22Rv1 (cell line): ENCODE data around the gene FBXO45.
"Not testable (repeated sequence)": the region's sequence is repeated elsewhere in the genome, so short reads cannot be mapped to it uniquely, and the experiment has no call there.

Experiments
- H3K27ac ChIP-seq: fragments of 450-650 bp; 2 replicates; pipeline ENCODE4 v1.5.1; 2017
- ZFX ChIP-seq: fragments of 450-650 bp; IDR thresholded peaks from 2 replicates; pipeline ENCODE4 v1.6.1; 2017; ENCODE audit warnings: antibody characterized with exemption, borderline replicate concordance
- TF ChIP-seq, protein P1 (sequence below): fragments of 450-650 bp; IDR thresholded peaks from 2 replicates; pipeline ENCODE4 v1.5.1; 2017; ENCODE audit warnings: mild to moderate bottlenecking

FBXO45 gene

DNA sequence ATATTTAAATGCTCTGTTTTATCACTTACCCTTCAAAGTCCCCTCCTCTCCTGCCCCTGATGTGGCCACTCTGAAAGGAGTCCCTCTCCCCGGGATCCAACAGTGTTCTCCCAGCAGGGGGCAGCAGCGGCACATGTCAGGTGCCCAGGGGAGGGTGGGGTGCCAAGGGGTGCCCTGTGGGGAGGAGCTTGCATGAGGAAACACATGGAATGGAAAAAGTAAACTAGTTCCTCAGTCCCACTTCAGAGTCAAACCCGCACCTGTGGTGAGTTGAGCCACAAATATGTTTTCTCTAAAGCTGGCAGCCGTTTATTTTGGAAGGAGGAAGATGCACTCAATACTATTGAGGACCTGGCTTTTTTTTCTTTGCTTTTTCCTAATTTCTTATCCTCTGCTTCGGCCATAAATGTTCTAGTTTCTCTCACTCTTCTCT lies 40.9 kb downstream of the FBXO45 start:
- no peak overlapping the region for H3K27ac ChIP-seq
- TF ChIP-seq, protein P1, sequence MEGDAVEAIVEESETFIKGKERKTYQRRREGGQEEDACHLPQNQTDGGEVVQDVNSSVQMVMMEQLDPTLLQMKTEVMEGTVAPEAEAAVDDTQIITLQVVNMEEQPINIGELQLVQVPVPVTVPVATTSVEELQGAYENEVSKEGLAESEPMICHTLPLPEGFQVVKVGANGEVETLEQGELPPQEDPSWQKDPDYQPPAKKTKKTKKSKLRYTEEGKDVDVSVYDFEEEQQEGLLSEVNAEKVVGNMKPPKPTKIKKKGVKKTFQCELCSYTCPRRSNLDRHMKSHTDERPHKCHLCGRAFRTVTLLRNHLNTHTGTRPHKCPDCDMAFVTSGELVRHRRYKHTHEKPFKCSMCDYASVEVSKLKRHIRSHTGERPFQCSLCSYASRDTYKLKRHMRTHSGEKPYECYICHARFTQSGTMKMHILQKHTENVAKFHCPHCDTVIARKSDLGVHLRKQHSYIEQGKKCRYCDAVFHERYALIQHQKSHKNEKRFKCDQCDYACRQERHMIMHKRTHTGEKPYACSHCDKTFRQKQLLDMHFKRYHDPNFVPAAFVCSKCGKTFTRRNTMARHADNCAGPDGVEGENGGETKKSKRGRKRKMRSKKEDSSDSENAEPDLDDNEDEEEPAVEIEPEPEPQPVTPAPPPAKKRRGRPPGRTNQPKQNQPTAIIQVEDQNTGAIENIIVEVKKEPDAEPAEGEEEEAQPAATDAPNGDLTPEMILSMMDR: peak; percentile 84
- TF ChIP-seq ZFX: no peak

DNA sequence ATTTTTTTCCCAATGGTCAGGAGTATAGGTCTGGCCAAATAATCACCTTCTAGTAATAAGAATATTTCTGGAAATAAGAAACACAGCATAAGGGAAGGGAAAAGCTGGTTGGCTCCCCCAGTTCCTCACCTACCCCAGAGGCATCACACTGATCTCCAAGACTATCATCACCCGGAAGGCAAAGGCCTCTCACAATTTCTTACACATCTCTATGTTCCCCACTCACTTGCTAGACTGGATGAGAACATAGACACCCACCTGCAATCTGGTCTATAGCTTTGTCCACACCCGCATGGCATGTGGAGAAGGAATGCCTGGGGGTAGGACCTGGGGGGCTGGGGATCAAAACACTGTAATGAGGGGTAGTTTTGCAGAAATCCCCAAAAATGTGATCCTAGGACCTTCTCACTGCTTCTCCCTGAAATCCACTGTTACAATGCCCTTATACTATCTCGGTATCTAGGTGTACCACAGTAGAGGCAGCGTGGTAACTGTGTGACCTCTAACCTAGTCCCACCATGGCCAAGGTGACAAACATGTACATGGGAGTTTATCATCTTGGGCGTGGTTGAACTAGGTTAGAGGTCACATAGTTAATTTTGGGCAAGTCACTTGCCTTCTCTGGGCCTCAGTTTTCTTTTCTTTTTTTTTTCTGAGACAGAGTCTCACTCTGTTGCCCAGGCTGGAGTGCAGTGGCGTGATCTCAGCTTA lies 41.5 kb downstream of the FBXO45 start:
- H3K27ac ChIP-seq: no peak overlapping the region
- TF ChIP-seq ZFX: no peak
- TF ChIP-seq, protein P1: no peak

DNA sequence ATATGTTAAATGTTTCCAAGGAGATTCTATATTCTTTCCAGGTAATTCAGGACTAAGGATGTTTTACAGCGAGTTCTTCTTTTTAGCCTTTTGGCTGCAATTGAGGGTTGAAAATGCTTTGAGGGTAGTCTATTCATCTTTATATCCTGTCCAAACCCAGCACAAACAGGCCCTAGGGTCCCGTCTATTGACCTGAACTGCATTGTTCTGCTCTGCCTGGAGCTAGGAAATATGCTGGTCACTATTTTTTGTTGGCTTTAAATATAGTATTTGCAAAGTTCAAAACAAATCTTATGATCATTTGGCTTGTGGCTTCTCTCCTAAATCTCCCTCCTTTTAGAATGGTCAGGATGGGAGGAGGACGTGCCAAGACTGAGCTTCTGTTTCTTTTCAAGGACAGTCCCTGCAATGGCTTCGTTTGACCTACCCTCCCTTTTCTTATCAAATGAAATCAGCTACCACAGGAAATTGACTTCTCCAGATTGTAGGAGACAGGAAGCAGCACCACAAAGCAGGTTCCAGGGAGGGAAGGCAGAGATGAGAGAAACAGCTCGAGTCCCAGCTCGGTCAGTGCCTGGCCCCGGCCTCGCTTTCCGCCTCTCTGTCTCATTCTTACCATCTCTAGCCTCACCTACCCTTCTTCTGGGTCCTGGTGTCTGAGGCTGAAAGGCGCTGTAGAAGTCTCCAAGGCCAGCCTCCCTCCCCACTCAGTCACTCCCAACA lies 43.5 kb downstream of the FBXO45 start:
- no peak for TF ChIP-seq ZFX
- TF ChIP-seq, protein P1: no peak
- no peak overlapping the region for H3K27ac ChIP-seq

DNA sequence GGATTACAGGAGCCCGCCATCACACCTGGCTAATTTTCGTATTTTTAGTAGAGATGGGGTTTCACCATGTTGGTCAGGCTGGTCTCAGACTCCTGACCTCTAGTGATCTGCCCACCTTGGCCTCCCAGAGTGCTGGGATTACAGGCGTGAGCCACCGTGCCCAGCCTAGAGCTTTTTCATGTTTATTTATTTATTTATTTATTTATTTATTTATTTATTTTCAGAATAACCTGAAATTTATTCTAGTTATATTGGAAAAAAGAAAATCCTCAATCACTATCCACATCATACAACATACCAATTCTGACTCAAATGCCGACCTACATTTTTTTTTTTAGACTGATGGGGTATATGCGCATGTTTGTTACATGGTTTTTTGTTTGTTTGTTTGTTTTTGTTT lies 46.8 kb downstream of the FBXO45 start:
- not testable (repeated sequence) for H3K27ac ChIP-seq

DNA sequence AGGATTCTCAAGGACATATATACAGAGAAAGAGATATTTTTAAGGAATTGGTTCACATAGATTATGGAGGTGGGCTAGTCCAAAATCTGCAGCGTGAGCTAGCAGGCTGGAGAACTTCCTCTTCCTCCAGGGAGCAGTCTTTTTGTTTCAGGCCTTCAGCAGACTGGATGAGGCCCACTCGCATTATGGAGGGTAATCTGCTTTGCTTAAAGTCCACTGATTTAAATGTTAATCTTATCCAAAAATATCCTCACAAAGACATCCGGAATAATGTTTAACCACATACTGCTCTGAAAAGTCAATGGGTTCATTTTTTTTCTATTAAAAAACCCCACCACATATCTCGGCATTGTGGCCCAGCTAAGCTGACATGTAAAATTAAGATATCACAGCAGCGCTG lies 48.8 kb downstream of the FBXO45 start:
- H3K27ac ChIP-seq: no peak overlapping the region
- TF ChIP-seq ZFX: no peak
- TF ChIP-seq, protein P1: no peak

DNA sequence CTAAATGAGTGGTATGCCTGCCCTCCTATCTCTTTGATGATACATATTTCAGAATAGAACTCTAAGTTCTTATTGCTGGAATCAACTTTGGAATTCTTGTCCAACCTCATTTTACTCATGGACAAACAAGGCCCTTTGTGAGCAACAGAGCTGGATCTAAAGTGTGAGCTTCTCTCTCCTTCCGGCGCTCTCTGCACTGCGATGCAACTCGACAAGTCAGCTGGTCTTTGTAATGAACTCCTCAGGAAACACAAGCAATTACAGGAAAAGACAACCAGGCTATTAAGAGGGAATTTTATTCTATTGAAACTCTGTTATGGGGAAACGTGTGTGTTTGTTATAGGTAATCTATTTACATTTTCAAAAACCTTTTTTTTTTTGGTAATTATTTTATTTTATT lies 50.8 kb downstream of the FBXO45 start:
- no peak overlapping the region for H3K27ac ChIP-seq

DNA sequence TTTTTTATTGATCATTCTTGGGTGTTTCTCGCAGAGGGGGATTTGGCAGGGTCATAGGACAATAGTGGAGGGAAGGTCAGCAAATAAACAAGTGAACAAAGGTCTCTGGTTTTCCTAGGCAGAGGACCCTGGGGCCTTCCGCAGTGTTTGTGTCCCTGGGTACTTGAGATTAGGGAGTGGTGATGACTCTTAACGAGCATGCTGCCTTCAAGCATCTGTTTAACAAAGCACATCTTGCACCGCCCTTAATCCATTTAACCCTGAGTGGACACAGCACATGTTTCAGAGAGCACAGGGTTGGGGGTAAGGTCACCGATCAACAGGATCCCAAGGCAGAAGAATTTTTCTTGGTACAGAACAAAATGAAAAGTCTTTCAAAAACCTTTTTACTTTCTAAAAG lies 51.2 kb downstream of the FBXO45 start:
- not testable (repeated sequence) for H3K27ac ChIP-seq

More for the DNA sequence above, 50.8 kb downstream of the FBXO45 start:
- TF ChIP-seq ZFX: no peak
- TF ChIP-seq, protein P1: no peak

DNA sequence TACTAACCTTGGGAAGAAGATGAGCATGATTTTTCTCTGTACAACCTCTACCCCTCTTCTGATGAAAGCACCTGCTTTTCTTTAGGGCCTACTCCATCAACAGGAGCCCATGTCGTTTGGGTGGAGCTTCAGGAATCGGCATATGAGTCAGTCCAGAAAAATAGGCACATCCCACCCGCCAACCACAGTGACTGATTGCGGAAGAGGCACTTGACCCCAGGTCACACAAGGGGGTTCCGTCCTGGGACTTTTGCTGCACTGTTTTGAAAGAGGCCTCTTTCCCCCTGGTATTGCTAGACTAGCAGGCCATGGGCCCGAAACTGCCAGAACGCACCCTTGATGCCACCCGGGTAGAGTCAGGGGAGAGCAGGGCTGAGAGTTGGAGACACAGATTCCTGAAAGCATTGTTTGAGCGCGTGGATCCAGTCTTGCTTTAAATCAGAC lies 51.7 kb downstream of the FBXO45 start:
- no peak for TF ChIP-seq ZFX
- TF ChIP-seq, protein P1: no peak
- H3K27ac ChIP-seq: no peak overlapping the region
